Left lung (tissue), 10 donors: ENCODE measurements around the gene IFI27L2. TPM values are rescaled to one million over a fixed set of nuclear protein-coding genes. Genes with fewer than 3 reads are reported as not detected.

Source experiments
- ATAC-seq: fragments of 200-7000 bp; cut with Tn5 transposase; one replicate; pipeline ENCODE4 v1.9.1; 2020; ENCODE audit warnings: moderate library complexity
- DNase-seq, 4 donors: peaks; one replicate each; pipeline ENCODE4 v3.0.0-alpha.2; 2013 to 2020
- H3K27ac ChIP-seq, 2 donors: fragments of 200-600 bp; sonication (generic) in 1 of 2; one replicate each; pipeline versions ENCODE4 v1.5.0 to v1.8.0; 2020 to 2021
- H3K27me3 ChIP-seq, 2 donors: fragments of 200-600 bp; sonication (generic) in 1 of 2; one replicate each; pipeline versions ENCODE4 v1.5.0 to v1.8.0; 2020 to 2021
- H3K36me3 ChIP-seq, 2 donors: fragments of 200-600 bp; sonication (generic) in 1 of 2; one replicate each; pipeline versions ENCODE4 v1.5.0 to v1.8.0; 2020 to 2021
- H3K4me1 ChIP-seq, 2 donors: fragments of 200-600 bp; one replicate each; pipeline ENCODE4 v1.8.0; 2021
- H3K4me3 ChIP-seq, 2 donors: fragments of 200-600 bp; sonication (generic) in 1 of 2; one replicate each; pipeline versions ENCODE4 v1.5.0 to v1.8.0; 2020 to 2021; ENCODE audit warnings: mild to moderate bottlenecking in 1 of 2
- H3K9me3 ChIP-seq, 2 donors: fragments of 200-600 bp; sonication (generic) in 1 of 2; one replicate each; pipeline versions ENCODE4 v1.5.0 to v1.8.0; 2020 to 2021
- CTCF ChIP-seq, 2 donors: fragments of 200-600 bp; sonication (generic) in 1 of 2; IDR thresholded peaks; one replicate each; pipeline versions ENCODE4 v1.5.0 to v1.8.0; 2021; ENCODE audit warnings: antibody characterized with exemption in 2 of 2
- intact Hi-C, 2 donors: fragments of 100-400 bp; cut with DNase I; formaldehyde crosslinking; loops; one replicate each; pipeline versions ENCODE4 v1.11.2 to v1.14.2; 2022
- polyA plus RNA-seq, 6 donors: library from polyadenylated mRNA; unstranded; fragments of 120-200 nt; gene quantifications; one replicate each; pipeline ENCODE4 v1.2.1, GENCODE V29; 2013; ENCODE audit not compliant: insufficient read length in 6 of 6
- total RNA-seq, 2 donors: library from RNA; stranded (reverse); fragmentation: NEBNext Ultra II Directional; extraction: Animal tissue kit (Norgen Biotek cat#: 25700); gene quantifications; one replicate each; pipeline ENCODE4 v1.2.1, GENCODE V29; 2021
- donor health status: DM: no; HTN: yes; CAD: no.
- donor health status: DM: no; HTN: no; CAD: no.

Gene IFI27L2
- total and polyA plus RNA-seq, 8 donors, result 30.7 to 59.3 (median 39.5) TPM

- Histone ChIP-seq H3K4me3 (no peak overlapping the region), H3K27me3 (peaks cover 0 to 5% of the 10 kb centered on the region in 2 donors), H3K9me3 (peaks cover 0 to 7% of the 10 kb centered on the region in 2 donors), H3K36me3 (no peaks in the 10 kb centered on the region), H3K27ac (no peak overlapping the region), H3K4me1 (peaks cover 0 to 2% of the 10 kb centered on the region in 2 donors)
- DNase-seq, result no peak
- no peak for TF ChIP-seq CTCF (IDR thresholded peaks at IDR 0.05)
- no peak for ATAC-seq
- intact Hi-C loops, result loop anchor here (5.0 to 10.0 kb wide), 2 partner anchors 91 to 103 kb away; no protein-coding TSS in a partner anchor
These were observed 6.1 kb upstream of the IFI27L2 start for GRCh38 chr14:94135476-94135875.

GRCh38 chr14:94132285-94132887, 3.0 kb upstream of the IFI27L2 start:
- Histone ChIP-seq H3K9me3 (peaks cover 0 to 7% of the 10 kb centered on the region in 2 donors), H3K36me3 (peaks cover 0 to 4% of the 10 kb centered on the region in 2 donors), H3K27ac (no peak overlapping the region), H3K4me3 (no peak overlapping the region), H3K4me1 (peaks cover 0 to 12% of the 10 kb centered on the region in 2 donors), H3K27me3 (peaks cover 0 to 5% of the 10 kb centered on the region in 2 donors)
- ATAC-seq (peak; percentile 28), DNase-seq (peak in 2 of 4 donors; percentile 49 to 74)
- intact Hi-C loops, result loop anchor here in 1 of 2 donors (10.0 kb wide), 1 partner anchor 88 kb away; no protein-coding TSS in a partner anchor
- peak; percentile 70 to 83 for TF ChIP-seq CTCF (IDR thresholded peaks at IDR 0.05)

- intact Hi-C loops, result loop anchor here in 1 of 2 donors (10.0 kb wide), 1 partner anchor 85 kb away; no protein-coding TSS in a partner anchor
- TF ChIP-seq CTCF (IDR thresholded peaks at IDR 0.05), result peak in 1 of 2 donors; percentile 3
- peak; percentile 70 for ATAC-seq
These were observed 482 bp upstream of the IFI27L2 start for GRCh38 chr14:94129758-94130414.

GRCh38 chr14:94128216-94128839, 1.1 kb downstream of the IFI27L2 start:
- ATAC-seq (no peak), DNase-seq (no peak)
- Histone ChIP-seq H3K27me3 (peaks cover 0 to 5% of the 10 kb centered on the region in 2 donors), H3K4me3 (peak overlapping the region in 1 of 2 donors; percentile 53), H3K4me1 (peaks cover 0 to 12% of the 10 kb centered on the region in 2 donors), H3K27ac (no peak overlapping the region), H3K9me3 (no peaks in the 10 kb centered on the region), H3K36me3 (peaks cover 0 to 6% of the 10 kb centered on the region in 2 donors)
- intact Hi-C loops, result no loop called here
- TF ChIP-seq CTCF (IDR thresholded peaks at IDR 0.05), result no peak

More at GRCh38 chr14:94129758-94130414, 482 bp upstream of the IFI27L2 start:
- H3K4me3 ChIP-seq, result peak overlapping the region; percentile 37 to 53
- peak overlapping the region; percentile 59 to 67 for H3K27ac ChIP-seq
- peaks cover 0 to 12% of the 10 kb centered on the region in 2 donors for H3K4me1 ChIP-seq
- peaks cover 0 to 6% of the 10 kb centered on the region in 2 donors for H3K36me3 ChIP-seq
- peaks cover 0 to 5% of the 10 kb centered on the region in 2 donors for H3K27me3 ChIP-seq
- H3K9me3 ChIP-seq, result no peaks in the 10 kb centered on the region
- peak in 2 of 4 donors; percentile 32 to 48 for DNase-seq
